OCI-LY7 (cell line): ENCODE measurements around the gene ARHGAP45. TPM values are rescaled to one million over a fixed set of nuclear protein-coding genes. Genes with fewer than 3 reads are reported as not detected.

Experiments used
- BruUV-seq: library from RNA; stranded (reverse); fragments of 400-500 nt; replicated peaks from 2 replicates; lab custom pipeline; 2021; lab: Mats Ljungman, UMichigan
- CTCF ChIA-PET: fragments of 300-600 bp; sonication (Branson Sonifier 250); formaldehyde crosslinking; loops from one replicate; lab custom pipeline; 2022; ENCODE audit warnings: antibody characterized with exemption; ENCODE audit not compliant: unreplicated experiment; lab: Charles Lee
- POLR2A ChIA-PET: fragments of 300-600 bp; sonication (Branson Sonifier 250); formaldehyde crosslinking; loops from one replicate; lab custom pipeline; 2022; ENCODE audit warnings: antibody characterized with exemption; lab: Charles Lee
- DNase-seq: peaks from one replicate; pipeline ENCODE4 v3.0.0-alpha.2; 2015; ENCODE audit warnings: low spot score
- H2AFZ ChIP-seq: fragments of 200-600 bp; sonication (generic), shearing (Covaris generic); 2 replicates; pipeline ENCODE4 v1.6.1; 2014; ENCODE audit warnings: mild to moderate bottlenecking, antibody characterized with exemption, low read length, moderate library complexity
- H3K27ac ChIP-seq: fragments of 200-600 bp; sonication (generic); 2 replicates; pipeline ENCODE4 v1.5.1; 2014; ENCODE audit warnings: mixed run types, low read depth, mild to moderate bottlenecking, moderate library complexity, low read length, inconsistent platforms; ENCODE audit not compliant: poor library complexity, severe bottlenecking
- H3K36me3 ChIP-seq: fragments of 200-600 bp; sonication (generic); 2 replicates; pipeline ENCODE4 v1.6.1; 2014; ENCODE audit warnings: mild to moderate bottlenecking, antibody characterized with exemption, low read length, moderate library complexity, mixed read lengths; ENCODE audit not compliant: insufficient read depth
- H3K4me1 ChIP-seq: fragments of 200-600 bp; sonication (generic); 2 replicates; pipeline ENCODE4 v1.5.1; 2014; ENCODE audit warnings: mild to moderate bottlenecking, low read length; ENCODE audit not compliant: insufficient read depth, poor library complexity, severe bottlenecking
- H3K4me2 ChIP-seq: fragments of 200-600 bp; sonication (generic); 2 replicates; pipeline ENCODE4 v1.6.1; 2014; ENCODE audit warnings: mild to moderate bottlenecking, low read length
- H3K4me3 ChIP-seq: fragments of 200-600 bp; sonication (generic); 2 replicates; pipeline ENCODE4 v1.5.1; 2014; ENCODE audit warnings: mild to moderate bottlenecking, low read depth, low read length; ENCODE audit not compliant: poor library complexity, severe bottlenecking
- H3K79me2 ChIP-seq: fragments of 200-600 bp; sonication (generic); 2 replicates; pipeline ENCODE4 v1.6.1; 2016; ENCODE audit warnings: low read depth, mild to moderate bottlenecking, low read length, moderate library complexity, mixed read lengths; ENCODE audit not compliant: insufficient read depth
- H3K9me2 ChIP-seq: fragments of 200-600 bp; sonication (generic); 2 replicates; pipeline ENCODE4 v1.6.1; 2016; ENCODE audit warnings: mild to moderate bottlenecking, low read length, mixed read lengths; ENCODE audit not compliant: insufficient read depth
- H3K9me3 ChIP-seq: fragments of 200-600 bp; sonication (generic); 2 replicates; pipeline ENCODE4 v1.6.1; 2014; ENCODE audit warnings: mild to moderate bottlenecking, mixed run types, low read length, mixed read lengths
- H4K20me1 ChIP-seq: fragments of 200-600 bp; sonication (generic); 2 replicates; pipeline ENCODE4 v1.6.1; 2014; ENCODE audit warnings: mild to moderate bottlenecking, antibody characterized with exemption, low read length, moderate library complexity, mixed read lengths; ENCODE audit not compliant: insufficient read depth
- EZH2phosphoT487 ChIP-seq: fragments of 200-600 bp; sonication (generic); IDR thresholded peaks from 2 replicates; pipeline ENCODE4 v1.6.1; 2018; ENCODE audit warnings: low read depth, borderline replicate concordance, mild to moderate bottlenecking, mixed run types, antibody characterized with exemption, low read length, moderate library complexity, mixed read lengths
- intact Hi-C: fragments of 100-400 bp; cut with micrococcal nuclease; formaldehyde crosslinking; loops from one replicate; pipeline ENCODE4 v1.10.0; 2022; ENCODE audit not compliant: unreplicated experiment
- total RNA-seq, 2 experiments: library from RNA; depleted of rRNA in 1 of 2; stranded (reverse); fragments of >200 nt in 1 of 2; shearing (Covaris generic) in 1 of 2; gene quantifications; 2 replicates each; pipeline ENCODE4 v1.2.3, GENCODE V29; 2014 to 2022
- TF ChIP-seq, protein P1 (sequence below): fragments of 200-600 bp; sonication (generic); conservative IDR thresholded peaks from 2 replicates; pipeline ENCODE4 v1.5.1; 2014; ENCODE audit warnings: mild to moderate bottlenecking, antibody characterized with exemption, low read length, moderate library complexity, mixed read lengths

Gene ARHGAP45
- total RNA-seq, 2 experiments from 2014 or later = 135 to 143 TPM

DNA sequence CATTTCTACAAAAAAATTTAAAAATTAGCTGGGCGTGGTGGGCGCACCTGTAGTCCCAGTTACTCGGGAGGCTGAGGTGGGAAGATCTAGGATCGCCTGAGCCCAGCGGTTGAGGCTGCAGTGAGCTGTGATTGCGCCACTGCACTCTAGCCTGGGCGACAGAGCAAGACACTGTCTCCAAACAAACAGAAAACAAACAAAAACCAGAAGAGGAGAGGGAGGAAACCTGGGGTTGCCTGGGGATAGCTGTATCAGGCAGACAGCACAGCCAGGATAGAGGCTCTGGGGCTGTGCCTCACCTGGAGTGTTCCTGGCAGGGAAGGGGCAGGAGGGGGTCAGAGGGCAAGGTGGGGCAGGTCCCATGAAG lies 30.8 kb downstream of the ARHGAP45 start:
- intact Hi-C loops = no loop called here
- Histone ChIP-seq H3K4me2 (no peak overlapping the region), H2AFZ (no peak overlapping the region)

DNA sequence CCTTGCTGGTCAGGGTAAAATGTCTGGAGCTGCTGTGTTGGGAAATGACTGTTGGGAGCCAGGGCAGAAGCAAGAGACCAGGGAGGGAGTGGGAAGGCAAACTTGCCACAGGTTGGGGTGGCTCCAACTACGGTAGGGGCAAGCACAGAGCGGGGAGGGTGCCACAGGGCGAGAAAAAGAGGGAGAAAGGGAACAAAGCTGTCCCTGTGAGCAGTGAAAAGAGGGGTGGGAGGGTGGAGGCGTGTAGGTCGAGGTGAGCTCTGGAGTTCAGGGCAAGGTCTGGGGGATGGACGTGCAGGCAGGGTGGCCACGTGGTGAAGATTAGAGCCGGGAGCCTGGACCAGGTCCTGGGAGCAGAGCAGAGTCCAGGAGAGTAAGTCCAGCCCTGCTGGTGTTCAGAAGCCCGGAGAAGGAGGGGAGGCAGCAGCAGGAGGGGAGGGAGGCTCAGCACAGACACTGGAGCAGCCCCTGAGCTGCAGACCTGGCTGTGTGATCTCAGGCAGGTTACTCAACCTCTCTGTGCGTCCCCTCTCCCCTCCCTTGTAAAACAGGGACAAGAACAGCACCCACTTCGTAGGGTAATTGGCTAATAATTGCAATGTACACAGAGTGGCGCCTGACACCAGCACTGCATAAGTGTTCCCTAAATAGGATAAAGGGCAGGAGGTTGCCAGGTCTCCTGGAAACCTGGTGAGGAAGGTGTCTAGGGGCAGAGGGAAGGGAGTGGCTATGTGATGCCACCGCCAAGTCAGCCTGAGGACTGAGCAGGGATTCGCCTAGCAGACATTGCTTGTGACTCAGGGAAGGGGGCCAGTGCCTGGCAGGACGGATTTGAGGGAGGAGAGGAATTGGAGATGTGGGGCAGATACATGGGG lies 31.4 kb downstream of the ARHGAP45 start:
- Histone ChIP-seq H2AFZ (no peak overlapping the region), H3K4me2 (no peak overlapping the region), H3K27ac (no peak overlapping the region), H3K36me3 (peaks cover 5% of the 10 kb centered on the region; the same call in 1 of the 2 replicates), H3K9me2 (no peaks in the 10 kb centered on the region), H3K4me1 (peaks cover 46% of the 10 kb centered on the region), H3K79me2 (peaks cover 16% of the 10 kb centered on the region), H3K4me3 (no peak overlapping the region), H3K9me3 (no peaks in the 10 kb centered on the region), H4K20me1 (0 out of 2 replicates have a peak, but pooled peaks cover 4% of the 10 kb centered on the region)
- intact Hi-C loops = no loop called here
- BruUV-seq = no TSS peak
- ChIA-PET POLR2A (no interaction called here), CTCF (no interaction called here)
- no peak for TF ChIP-seq EZH2phosphoT487
- TF ChIP-seq, protein P1, sequence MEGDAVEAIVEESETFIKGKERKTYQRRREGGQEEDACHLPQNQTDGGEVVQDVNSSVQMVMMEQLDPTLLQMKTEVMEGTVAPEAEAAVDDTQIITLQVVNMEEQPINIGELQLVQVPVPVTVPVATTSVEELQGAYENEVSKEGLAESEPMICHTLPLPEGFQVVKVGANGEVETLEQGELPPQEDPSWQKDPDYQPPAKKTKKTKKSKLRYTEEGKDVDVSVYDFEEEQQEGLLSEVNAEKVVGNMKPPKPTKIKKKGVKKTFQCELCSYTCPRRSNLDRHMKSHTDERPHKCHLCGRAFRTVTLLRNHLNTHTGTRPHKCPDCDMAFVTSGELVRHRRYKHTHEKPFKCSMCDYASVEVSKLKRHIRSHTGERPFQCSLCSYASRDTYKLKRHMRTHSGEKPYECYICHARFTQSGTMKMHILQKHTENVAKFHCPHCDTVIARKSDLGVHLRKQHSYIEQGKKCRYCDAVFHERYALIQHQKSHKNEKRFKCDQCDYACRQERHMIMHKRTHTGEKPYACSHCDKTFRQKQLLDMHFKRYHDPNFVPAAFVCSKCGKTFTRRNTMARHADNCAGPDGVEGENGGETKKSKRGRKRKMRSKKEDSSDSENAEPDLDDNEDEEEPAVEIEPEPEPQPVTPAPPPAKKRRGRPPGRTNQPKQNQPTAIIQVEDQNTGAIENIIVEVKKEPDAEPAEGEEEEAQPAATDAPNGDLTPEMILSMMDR = no peak
- DNase-seq = no peak

More for the DNA sequence above, 30.8 kb downstream of the ARHGAP45 start:
- Histone ChIP-seq H3K4me3 (no peak overlapping the region), H4K20me1 (0 out of 2 replicates have a peak, but pooled peaks cover 4% of the 10 kb centered on the region), H3K4me1 (peaks cover 40% of the 10 kb centered on the region), H3K79me2 (peaks cover 22% of the 10 kb centered on the region), H3K36me3 (peaks cover 12% of the 10 kb centered on the region; the same call in 1 of the 2 replicates), H3K27ac (no peak overlapping the region), H3K9me3 (no peaks in the 10 kb centered on the region), H3K9me2 (no peaks in the 10 kb centered on the region)
- DNase-seq = no peak
- ChIA-PET POLR2A (no interaction called here), CTCF (no interaction called here)
- no TSS peak for BruUV-seq
- TF ChIP-seq, protein P1 = no peak
- TF ChIP-seq EZH2phosphoT487 = no peak

DNA sequence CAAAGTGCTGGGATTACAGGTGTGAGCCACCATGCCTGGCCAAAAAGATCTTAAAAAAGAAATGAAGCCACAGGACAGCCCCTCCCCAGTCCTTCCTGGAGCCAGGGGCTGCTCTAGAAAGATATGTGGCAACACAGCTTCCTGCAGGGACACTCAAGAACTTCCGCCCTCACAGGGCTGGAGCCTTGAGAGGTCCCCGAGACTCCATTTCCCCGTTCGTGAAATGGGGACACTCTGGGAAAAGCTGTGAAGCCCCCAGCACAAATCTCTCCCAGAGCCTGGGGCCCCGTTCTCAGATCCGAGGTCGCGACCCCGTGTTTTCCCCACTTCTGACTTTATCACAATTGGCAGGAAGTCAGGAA lies 34.4 kb downstream of the ARHGAP45 start:
- CTCF ChIA-PET = no interaction called here
- Histone ChIP-seq H3K36me3 (peaks cover 6% of the 10 kb centered on the region), H3K9me2 (no peaks in the 10 kb centered on the region), H2AFZ (peak overlapping the region; percentile 90), H3K4me2 (peak overlapping the region; percentile 81), H3K9me3 (no peaks in the 10 kb centered on the region), H3K27ac (peak overlapping the region; percentile 80), H3K79me2 (no peaks in the 10 kb centered on the region), H4K20me1 (peaks cover 3% of the 10 kb centered on the region; the same call in 1 of the 2 replicates), H3K4me3 (peak overlapping the region; percentile 21), H3K4me1 (peaks cover 38% of the 10 kb centered on the region)
- TF ChIP-seq, protein P1 = no peak
- TF ChIP-seq EZH2phosphoT487 = no peak
- intact Hi-C loops = loop anchor here (5.0 kb wide), 2 partner anchors 34 to 79 kb away; partner anchors contain the start of genes ARHGAP45, RNU6-2 and TMEM259
- BruUV-seq = no TSS peak
- DNase-seq = peak; percentile 50
- POLR2A ChIA-PET = no interaction called here
